GM21825 (cell line): Measurements from ENCODE around the gene SBF2.
A peak's percentile ranks its signal among the peaks of the same experiment; 100 is the strongest.

ENCODE experiments used
- ATAC-seq: cut with Tn5 transposase; IDR thresholded peaks from one replicate; pipeline ENCODE4 v1.9.1; 2021; ENCODE audit warnings: mild to moderate bottlenecking, moderate library complexity; ENCODE audit not compliant: unreplicated experiment

The SBF2 gene

GRCh38 chr11:9868641-9869040, 425.4 kb downstream of the SBF2 start:
- ATAC-seq = no peak

GRCh38 chr11:9862981-9863380, 431.0 kb downstream of the SBF2 start:
- no peak for ATAC-seq

- peak; percentile 96 for ATAC-seq
Measured at GRCh38 chr11:9861860-9862725, 431.9 kb downstream of the SBF2 start.

GRCh38 chr11:9859554-9860305, 434.3 kb downstream of the SBF2 start:
- no peak for ATAC-seq

- ATAC-seq = no peak
Measured at GRCh38 chr11:9858822-9859221, 435.2 kb downstream of the SBF2 start.

- no peak for ATAC-seq
Measured at GRCh38 chr11:9858218-9858617, 435.8 kb downstream of the SBF2 start.

- ATAC-seq = no peak
Measured at GRCh38 chr11:9855579-9856287, 438.3 kb downstream of the SBF2 start.

GRCh38 chr11:9853929-9854552, 440.0 kb downstream of the SBF2 start:
- no peak for ATAC-seq

- no peak for ATAC-seq
Measured at GRCh38 chr11:9852465-9852864, 441.6 kb downstream of the SBF2 start.

- ATAC-seq = no peak
Measured at GRCh38 chr11:9851366-9851765, 442.7 kb downstream of the SBF2 start.

GRCh38 chr11:9850224-9850895, 443.7 kb downstream of the SBF2 start:
- ATAC-seq = no peak

- ATAC-seq = no peak
Measured at GRCh38 chr11:9849389-9849788, 444.6 kb downstream of the SBF2 start.

- no peak for ATAC-seq
Measured at GRCh38 chr11:9847636-9848035, 446.4 kb downstream of the SBF2 start.

GRCh38 chr11:9842923-9843322, 451.1 kb downstream of the SBF2 start:
- no peak for ATAC-seq

- ATAC-seq = no peak
Measured at GRCh38 chr11:9840460-9841004, 453.5 kb downstream of the SBF2 start.

- no peak for ATAC-seq
Measured at GRCh38 chr11:9839550-9839949, 454.5 kb downstream of the SBF2 start.

- ATAC-seq = peak; percentile 75
Measured at GRCh38 chr11:9838961-9839360, 455.1 kb downstream of the SBF2 start.

- ATAC-seq = no peak
Measured at GRCh38 chr11:9838229-9838628, 455.8 kb downstream of the SBF2 start.

- no peak for ATAC-seq
Measured at GRCh38 chr11:9834291-9834690, 459.7 kb downstream of the SBF2 start.

GRCh38 chr11:9831122-9831521, 462.9 kb downstream of the SBF2 start:
- ATAC-seq = no peak
